Smooth muscle cell (in vitro differentiated cells): ENCODE measurements around the gene DNAJB8. TPM values are rescaled to one million over a fixed set of nuclear protein-coding genes. Genes with fewer than 3 reads are reported as not detected.

Experiments used
- DNase-seq: peaks from one replicate; lab custom pipeline; 2025; ENCODE audit not compliant: unreplicated experiment; lab: John Stamatoyannopoulos, UW
- H2AFZ ChIP-seq: fragments of 200-600 bp; sonication (generic); 2 replicates; pipeline ENCODE4 v1.6.0; 2016; ENCODE audit warnings: antibody characterized with exemption, low read depth, mild to moderate bottlenecking
- H3F3A ChIP-seq: fragments of 200-600 bp; sonication (generic); 2 replicates; pipeline ENCODE4 v1.6.0; 2017; ENCODE audit warnings: antibody characterized with exemption, low read depth
- H3K27ac ChIP-seq: fragments of 200-600 bp; sonication (generic); 2 replicates; pipeline ENCODE4 v1.5.1; 2016; ENCODE audit warnings: low read depth, mild to moderate bottlenecking
- H3K27me3 ChIP-seq: fragments of 200-600 bp; sonication (generic); 2 replicates; pipeline ENCODE4 v1.6.1; 2016; ENCODE audit warnings: low read depth, mild to moderate bottlenecking
- H3K36me3 ChIP-seq: fragments of 200-600 bp; sonication (generic); 2 replicates; pipeline ENCODE4 v1.5.1; 2016; ENCODE audit warnings: low read depth
- H3K4me1 ChIP-seq: fragments of 200-600 bp; sonication (generic); 2 replicates; pipeline ENCODE4 v1.5.1; 2016; ENCODE audit warnings: low read depth
- H3K4me2 ChIP-seq: fragments of 200-600 bp; sonication (generic); 2 replicates; pipeline ENCODE4 v1.6.0; 2016; ENCODE audit warnings: mild to moderate bottlenecking
- H3K4me3 ChIP-seq: fragments of 200-600 bp; sonication (generic); 2 replicates; pipeline ENCODE4 v1.5.1; 2016; ENCODE audit warnings: mild to moderate bottlenecking
- H3K79me2 ChIP-seq: fragments of 200-600 bp; sonication (generic); 2 replicates; pipeline ENCODE4 v1.6.0; 2016; ENCODE audit warnings: low read depth, mild to moderate bottlenecking
- H3K9ac ChIP-seq: fragments of 200-600 bp; sonication (generic); 2 replicates; pipeline ENCODE4 v1.6.0; 2016; ENCODE audit warnings: low read depth
- H3K9me3 ChIP-seq: fragments of 200-600 bp; sonication (generic); replicated peaks from 2 replicates; pipeline ENCODE4 v1.5.1; 2016; ENCODE audit warnings: low read depth
- H4K20me1 ChIP-seq: fragments of 200-600 bp; sonication (generic); 2 replicates; pipeline ENCODE4 v1.6.0; 2016; ENCODE audit warnings: low read depth
- WGBS: methylation state at CpG from one replicate; pipeline ENCODE4 v1.1.7; 2016; ENCODE audit warnings: low lambda C conversion rate; 5-methylcytosine and 5-hydroxymethylcytosine counted together
- polyA plus RNA-seq: library from polyadenylated mRNA; unstranded; fragments of >200 nt; fragmentation: Nextera tagmentation; extraction: Ambion mirVana; gene quantifications from 2 replicates; pipeline ENCODE4 v1.2.1, GENCODE V29; 2016
- total RNA-seq: library from RNA; depleted of rRNA; stranded (reverse); fragments of >200 nt; gene quantifications from 2 replicates; pipeline ENCODE4 v1.2.3, GENCODE V29; 2014
- TF ChIP-seq, protein P1 (sequence below): fragments of 200-600 bp; sonication (generic); IDR thresholded peaks from 2 replicates; pipeline ENCODE4 v1.5.1; 2017; ENCODE audit warnings: borderline replicate concordance, mild to moderate bottlenecking, antibody characterized with exemption; ENCODE audit not compliant: insufficient read depth, poor library complexity, severe bottlenecking

Gene DNAJB8
- total and polyA plus RNA-seq, 2 experiments from 2014 or later = not detected

- TF ChIP-seq, protein P1, sequence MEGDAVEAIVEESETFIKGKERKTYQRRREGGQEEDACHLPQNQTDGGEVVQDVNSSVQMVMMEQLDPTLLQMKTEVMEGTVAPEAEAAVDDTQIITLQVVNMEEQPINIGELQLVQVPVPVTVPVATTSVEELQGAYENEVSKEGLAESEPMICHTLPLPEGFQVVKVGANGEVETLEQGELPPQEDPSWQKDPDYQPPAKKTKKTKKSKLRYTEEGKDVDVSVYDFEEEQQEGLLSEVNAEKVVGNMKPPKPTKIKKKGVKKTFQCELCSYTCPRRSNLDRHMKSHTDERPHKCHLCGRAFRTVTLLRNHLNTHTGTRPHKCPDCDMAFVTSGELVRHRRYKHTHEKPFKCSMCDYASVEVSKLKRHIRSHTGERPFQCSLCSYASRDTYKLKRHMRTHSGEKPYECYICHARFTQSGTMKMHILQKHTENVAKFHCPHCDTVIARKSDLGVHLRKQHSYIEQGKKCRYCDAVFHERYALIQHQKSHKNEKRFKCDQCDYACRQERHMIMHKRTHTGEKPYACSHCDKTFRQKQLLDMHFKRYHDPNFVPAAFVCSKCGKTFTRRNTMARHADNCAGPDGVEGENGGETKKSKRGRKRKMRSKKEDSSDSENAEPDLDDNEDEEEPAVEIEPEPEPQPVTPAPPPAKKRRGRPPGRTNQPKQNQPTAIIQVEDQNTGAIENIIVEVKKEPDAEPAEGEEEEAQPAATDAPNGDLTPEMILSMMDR = no peak
- no peaks in the 10 kb centered on the region for H3K36me3 ChIP-seq
- peaks cover 59% of the 10 kb centered on the region for H4K20me1 ChIP-seq
- H2AFZ ChIP-seq = no peak overlapping the region
- 11% methylated on average over 28 of the region's 32 CpGs for WGBS
- peaks cover 64% of the 10 kb centered on the region for H3K27me3 ChIP-seq
- no peak overlapping the region for H3K9ac ChIP-seq
- no peak overlapping the region for H3K4me3 ChIP-seq
- no peak for DNase-seq
- no peak overlapping the region for H3K27ac ChIP-seq
- peak overlapping the region; percentile 90 for H3K4me2 ChIP-seq
- no peaks in the 10 kb centered on the region for H3K9me3 ChIP-seq
- peaks cover 12% of the 10 kb centered on the region for H3K4me1 ChIP-seq
- H3F3A ChIP-seq = peaks cover 6% of the 10 kb centered on the region
- H3K79me2 ChIP-seq = no peaks in the 10 kb centered on the region
Observed at GRCh38 chr3:128496019-128496601, 29.4 kb upstream of the DNAJB8 start.

- H3F3A ChIP-seq = peaks cover 6% of the 10 kb centered on the region
- H2AFZ ChIP-seq = no peak overlapping the region
- H3K9ac ChIP-seq = no peak overlapping the region
- H3K36me3 ChIP-seq = no peaks in the 10 kb centered on the region
- TF ChIP-seq, protein P1 = no peak
- H3K4me1 ChIP-seq = peaks cover 16% of the 10 kb centered on the region
- peaks cover 70% of the 10 kb centered on the region for H3K27me3 ChIP-seq
- no peak for DNase-seq
- H3K9me3 ChIP-seq = no peaks in the 10 kb centered on the region
- peaks cover 65% of the 10 kb centered on the region for H4K20me1 ChIP-seq
- 78% methylated on average over 9 of the region's 9 CpGs for WGBS
- H3K79me2 ChIP-seq = no peaks in the 10 kb centered on the region
- H3K4me2 ChIP-seq = no peak overlapping the region
- H3K27ac ChIP-seq = no peak overlapping the region
- no peak overlapping the region for H3K4me3 ChIP-seq
Observed at GRCh38 chr3:128495435-128495970, 28.8 kb upstream of the DNAJB8 start.

DNA sequence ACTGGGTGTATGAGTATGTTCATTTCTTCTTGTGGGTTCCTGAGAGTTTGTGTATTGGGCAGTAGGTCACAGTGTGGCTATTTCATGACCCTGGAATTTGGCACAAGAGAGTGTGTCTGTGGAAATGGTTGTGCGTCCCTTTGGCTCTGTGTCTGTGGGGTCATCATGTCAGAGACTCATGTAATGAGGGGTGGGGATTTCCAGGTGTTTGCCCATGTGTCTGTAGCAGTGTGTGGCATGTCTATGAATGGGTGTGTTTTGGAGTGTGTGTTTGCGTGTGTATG, 27.6 kb upstream of the DNAJB8 start:
- Histone ChIP-seq H3K9me3 (no peaks in the 10 kb centered on the region), H3K4me2 (no peak overlapping the region), H3K4me1 (peaks cover 27% of the 10 kb centered on the region), H2AFZ (no peak overlapping the region), H3K36me3 (no peaks in the 10 kb centered on the region), H3K27ac (no peak overlapping the region), H3K9ac (no peak overlapping the region), H4K20me1 (peaks cover 70% of the 10 kb centered on the region), H3F3A (peaks cover 6% of the 10 kb centered on the region), H3K79me2 (no peaks in the 10 kb centered on the region), H3K27me3 (peaks cover 80% of the 10 kb centered on the region), H3K4me3 (no peak overlapping the region)
- 100% methylated on average over 2 of the region's 2 CpGs for WGBS
- TF ChIP-seq, protein P1 = no peak
- no peak for DNase-seq

- Histone ChIP-seq H3K79me2 (no peaks in the 10 kb centered on the region), H2AFZ (no peak overlapping the region), H3K9ac (no peak overlapping the region), H3K27ac (no peak overlapping the region), H3K4me2 (no peak overlapping the region), H3F3A (peaks cover 6% of the 10 kb centered on the region), H3K4me3 (no peak overlapping the region), H3K36me3 (no peaks in the 10 kb centered on the region), H3K27me3 (peaks cover 80% of the 10 kb centered on the region), H3K4me1 (peaks cover 31% of the 10 kb centered on the region), H4K20me1 (peaks cover 70% of the 10 kb centered on the region), H3K9me3 (no peaks in the 10 kb centered on the region)
- DNase-seq = no peak
- WGBS = 30% methylated on average over 13 of the region's 13 CpGs
- TF ChIP-seq, protein P1 = no peak
Observed at GRCh38 chr3:128493570-128494366, 27.1 kb upstream of the DNAJB8 start.
